Naive thymus-derived CD4-positive, alpha-beta T cell (primary cell): Measurements from ENCODE around the gene EPB41L4A. TPM values are rescaled to one million over a fixed set of nuclear protein-coding genes. Genes with fewer than 3 reads are reported as not detected.
"Not testable (repeated sequence)": the region's sequence is repeated elsewhere in the genome, so short reads cannot be mapped to it uniquely, and the experiment has no call there.

ENCODE experiments used
- ATAC-seq: fragments of 150-1000 bp; cut with Tn5 transposase; 2 replicates; pipeline ENCODE4 v1.10.0; 2021; ENCODE audit warnings: mild to moderate bottlenecking, moderate library complexity
- CTCF ChIA-PET: fragments of 350-600 bp; sonication (Branson Sonifier 250); formaldehyde crosslinking; loops from one replicate; lab custom pipeline; 2021; ENCODE audit warnings: antibody characterized with exemption; lab: Charles Lee
- POLR2A ChIA-PET: fragments of 350-600 bp; sonication (Branson Sonifier 250); formaldehyde crosslinking; loops from one replicate; lab custom pipeline; 2021; ENCODE audit warnings: antibody characterized with exemption, inconsistent platforms; lab: Charles Lee
- DNase-seq, 9 donors: peaks; one replicate each; pipeline versions ENCODE4 v3.0.0 to v3.0.0-alpha.2; 2020 to 2022; ENCODE audit warnings: mixed read lengths in 1 of 9
- H3K27ac ChIP-seq: one replicate; pipeline ENCODE4 v1.7.0; 2013; ENCODE audit warnings: mild to moderate bottlenecking, low read depth, low read length, moderate library complexity
- H3K27me3 ChIP-seq, 2 donors: one replicate each; pipeline ENCODE4 v1.7.0; 2013; ENCODE audit warnings: low read length in 2 of 2, mild to moderate bottlenecking in 2 of 2, moderate library complexity in 2 of 2; ENCODE audit not compliant: control insufficient read depth in 2 of 2, insufficient read depth in 2 of 2
- H3K36me3 ChIP-seq, 3 experiments: 1 replicate in 2 of 3; 2 replicates in 1 of 3; pipeline ENCODE4 v1.7.0; 2013; ENCODE audit warnings: low read length in 3 of 3, mild to moderate bottlenecking in 3 of 3, moderate library complexity in 1 of 3; ENCODE audit not compliant: insufficient read depth in 3 of 3, control insufficient read depth in 2 of 3
- H3K4me1 ChIP-seq, 2 donors: one replicate each; pipeline ENCODE4 v1.7.0; 2013; ENCODE audit warnings: low read length in 2 of 2, mild to moderate bottlenecking in 2 of 2, moderate library complexity in 1 of 2; ENCODE audit not compliant: control insufficient read depth in 2 of 2, insufficient read depth in 2 of 2
- H3K4me3 ChIP-seq: 2 replicates; pipeline ENCODE4 v1.7.0; 2013; ENCODE audit warnings: mild to moderate bottlenecking, low read length
- H3K9me3 ChIP-seq, 3 experiments: 1 replicate in 2 of 3; 2 replicates in 1 of 3; pipeline ENCODE4 v1.7.0; 2013; ENCODE audit warnings: low read length in 3 of 3; ENCODE audit not compliant: control insufficient read depth in 2 of 3
- H3K27ac Mint-ChIP-seq, 9 donors: one replicate each; pipeline ENCODE4 v1.8.0; 2020 to 2022; ENCODE audit warnings: mixed read lengths in 9 of 9, mild to moderate bottlenecking in 8 of 9, moderate library complexity in 5 of 9, inconsistent platforms in 2 of 9
- H3K27me3 Mint-ChIP-seq, 5 donors: one replicate each; pipeline ENCODE4 v1.8.0; 2021 to 2022; ENCODE audit warnings: mixed read lengths in 5 of 5, mild to moderate bottlenecking in 1 of 5
- H3K36me3 Mint-ChIP-seq, 5 donors: one replicate each; pipeline ENCODE4 v1.8.0; 2020 to 2022; ENCODE audit warnings: mixed read lengths in 5 of 5, mild to moderate bottlenecking in 3 of 5, inconsistent platforms in 1 of 5
- H3K4me1 Mint-ChIP-seq, 7 donors: one replicate each; pipeline ENCODE4 v1.8.0; 2020 to 2022; ENCODE audit warnings: mixed read lengths in 7 of 7, mild to moderate bottlenecking in 3 of 7, inconsistent platforms in 1 of 7
- H3K4me3 Mint-ChIP-seq, 10 donors: one replicate each; pipeline ENCODE4 v1.8.0; 2020 to 2022; ENCODE audit warnings: mild to moderate bottlenecking in 10 of 10, mixed read lengths in 10 of 10, moderate library complexity in 6 of 10, inconsistent platforms in 2 of 10
- H3K9me3 Mint-ChIP-seq, 11 donors: one replicate each; pipeline ENCODE4 v1.8.0; 2020 to 2022; ENCODE audit warnings: mixed read lengths in 11 of 11, mild to moderate bottlenecking in 4 of 11, inconsistent platforms in 1 of 11, moderate library complexity in 1 of 11
- intact Hi-C, 2 donors: fragments of 100-400 bp; cut with micrococcal nuclease; formaldehyde crosslinking; loops; one replicate each; pipeline ENCODE4 v1.15.1; 2023
- polyA plus RNA-seq, 2 donors: library from polyadenylated mRNA; unstranded; fragments of 300-500 nt; fragmentation: Illumina TruSeq; gene quantifications; one replicate each; pipeline ENCODE4 v1.2.3, GENCODE V29; 2021
- total RNA-seq, 6 experiments: library from RNA in 5 of 6; stranded (reverse) in 5 of 6; gene quantifications; 1 replicate in 5 of 6; 2 replicates in 1 of 6; pipeline ENCODE4 v1.2.3 and lab custom pipeline; 2021 to 2026

EPB41L4A gene, protein sequence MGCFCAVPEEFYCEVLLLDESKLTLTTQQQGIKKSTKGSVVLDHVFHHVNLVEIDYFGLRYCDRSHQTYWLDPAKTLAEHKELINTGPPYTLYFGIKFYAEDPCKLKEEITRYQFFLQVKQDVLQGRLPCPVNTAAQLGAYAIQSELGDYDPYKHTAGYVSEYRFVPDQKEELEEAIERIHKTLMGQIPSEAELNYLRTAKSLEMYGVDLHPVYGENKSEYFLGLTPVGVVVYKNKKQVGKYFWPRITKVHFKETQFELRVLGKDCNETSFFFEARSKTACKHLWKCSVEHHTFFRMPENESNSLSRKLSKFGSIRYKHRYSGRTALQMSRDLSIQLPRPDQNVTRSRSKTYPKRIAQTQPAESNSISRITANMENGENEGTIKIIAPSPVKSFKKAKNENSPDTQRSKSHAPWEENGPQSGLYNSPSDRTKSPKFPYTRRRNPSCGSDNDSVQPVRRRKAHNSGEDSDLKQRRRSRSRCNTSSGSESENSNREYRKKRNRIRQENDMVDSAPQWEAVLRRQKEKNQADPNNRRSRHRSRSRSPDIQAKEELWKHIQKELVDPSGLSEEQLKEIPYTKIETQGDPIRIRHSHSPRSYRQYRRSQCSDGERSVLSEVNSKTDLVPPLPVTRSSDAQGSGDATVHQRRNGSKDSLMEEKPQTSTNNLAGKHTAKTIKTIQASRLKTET
- 1 to 10 TPM in 3 of 5 experiments, under 1 TPM in 1, not detected in 1; 0.30 to 1.7 (median 1.4) TPM for total RNA-seq
- under 1 TPM; 0.17 to 0.59 TPM for polyA plus RNA-seq
- not detected for total RNA-seq (lab: John Stamatoyannopoulos, UW)

DNA sequence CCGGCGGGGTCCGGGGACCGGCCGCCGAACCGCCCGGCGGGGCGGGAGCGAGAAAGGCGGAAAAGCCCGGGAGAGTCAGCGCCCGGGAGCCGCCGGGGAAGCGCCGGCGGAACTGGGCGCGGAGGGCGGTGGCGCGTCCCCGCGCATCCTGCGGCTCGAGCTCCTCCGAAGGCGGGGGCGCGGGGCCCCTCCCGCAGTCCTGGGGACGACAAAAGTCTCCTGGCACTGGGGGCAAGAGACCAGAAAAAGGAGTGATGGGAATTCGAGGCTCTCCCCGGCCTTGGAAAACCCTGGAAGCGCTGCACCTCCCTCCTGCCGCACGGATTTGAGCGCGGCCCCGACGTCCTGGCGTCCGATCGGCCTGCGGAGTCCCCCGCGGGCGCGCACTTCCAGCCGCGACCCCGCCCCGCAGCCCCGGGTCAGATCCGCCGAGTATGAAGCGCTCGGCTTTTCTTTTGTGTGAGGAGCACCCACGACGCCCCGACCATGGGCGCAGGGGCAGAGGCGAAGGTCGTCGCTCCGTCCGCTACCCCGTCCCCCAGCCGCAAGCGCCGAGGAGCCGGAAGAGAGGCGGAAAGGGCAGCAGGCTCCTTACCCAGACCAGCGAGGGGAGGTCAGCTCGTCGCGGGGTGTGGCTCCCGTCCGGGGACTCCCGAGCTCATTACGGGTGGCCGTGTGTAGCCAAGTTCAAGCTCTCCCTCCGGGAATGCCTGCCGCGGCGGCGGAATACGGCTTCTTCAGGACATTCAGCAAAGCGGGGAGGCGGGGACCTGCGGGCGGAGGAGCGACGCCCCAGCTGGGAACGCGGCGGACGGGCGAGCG is at the start of gene EPB41L4A:
TSS of gene EPB41L4A (minus strand) at position 114 of the 822 bp plus-strand sequence. CDS start 238 bp downstream, outside the sequence.
- H3K9me3 ChIP-seq: no peaks in the 10 kb centered on the region
- H3K27me3 Mint-ChIP-seq: peaks cover 52 to 68% (median 60%) of the 10 kb centered on the region in 5 donors
- no peak within 1 kb of the TSS for H3K27ac ChIP-seq
- CTCF ChIA-PET: no interaction called here
- peaks cover 0 to 17% (median 13%) of the 10 kb centered on the region in 7 donors for H3K4me1 Mint-ChIP-seq
- peak within 1 kb of the TSS; percentile 20 to 84 (median 60) for H3K4me3 Mint-ChIP-seq
- POLR2A ChIA-PET: no interaction called here
- H3K9me3 Mint-ChIP-seq: peaks cover 0 to 9% (median 3%) of the 10 kb centered on the region in 11 donors
- peaks cover 0 to 4% (median 0%) of the 10 kb centered on the region in 5 donors for H3K36me3 Mint-ChIP-seq
- H3K27ac Mint-ChIP-seq: peak within 1 kb of the TSS in 1 of 9 donors; percentile 61
- no peaks in the 10 kb centered on the region for H3K4me1 ChIP-seq
- intact Hi-C loops: loop anchor here in 1 of 2 donors (5.0 kb wide), 2 partner anchors 338 to 558 kb away; partner anchors contain the start of gene DCP2
- DNase-seq (peak in 1 of 9 donors; percentile 27), ATAC-seq (peak; percentile 14)
- H3K27me3 ChIP-seq: peaks cover 3 to 9% of the 10 kb centered on the region in 2 donors
- H3K36me3 ChIP-seq: no peaks in the 10 kb centered on the region
- H3K4me3 ChIP-seq: no peak within 1 kb of the TSS

DNA sequence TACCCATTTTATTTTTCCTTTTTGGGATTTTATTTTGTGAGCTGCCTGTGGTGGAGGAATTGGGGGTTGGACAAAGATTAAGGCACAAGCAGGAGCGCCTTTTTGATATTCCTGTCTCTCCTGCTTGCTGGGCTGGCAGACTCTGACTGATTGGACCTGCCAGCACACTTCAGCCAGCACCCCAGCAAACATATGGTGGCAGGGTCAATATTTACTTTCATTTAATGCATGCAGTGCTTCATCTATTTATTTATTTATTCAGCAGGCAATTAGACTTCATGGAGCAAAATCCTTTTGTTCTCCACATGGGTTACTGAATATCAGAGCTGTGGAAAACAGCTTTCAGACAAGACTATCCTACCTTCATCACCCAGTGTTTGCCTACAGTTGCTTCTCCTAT is 48.4 kb upstream of the EPB41L4A start:
- no peaks in the 10 kb centered on the region for H3K9me3 ChIP-seq
- H3K4me1 ChIP-seq: no peaks in the 10 kb centered on the region
- peaks cover 0 to 18% (median 3%) of the 10 kb centered on the region in 11 donors for H3K9me3 Mint-ChIP-seq
- no peaks in the 10 kb centered on the region for H3K27me3 ChIP-seq
- peaks cover 7 to 22% (median 9%) of the 10 kb centered on the region in 5 donors for H3K27me3 Mint-ChIP-seq
- no peak for ATAC-seq
- DNase-seq: no peak
- no peak overlapping the region for H3K4me3 ChIP-seq
- H3K4me3 Mint-ChIP-seq: no peak overlapping the region
- H3K36me3 ChIP-seq: no peaks in the 10 kb centered on the region
- no peak overlapping the region for H3K27ac ChIP-seq
- intact Hi-C loops: no loop called here
- no peaks in the 10 kb centered on the region for H3K4me1 Mint-ChIP-seq
- no peaks in the 10 kb centered on the region for H3K36me3 Mint-ChIP-seq
- no peak overlapping the region for H3K27ac Mint-ChIP-seq
- POLR2A ChIA-PET: no interaction called here
- CTCF ChIA-PET: no interaction called here

DNA sequence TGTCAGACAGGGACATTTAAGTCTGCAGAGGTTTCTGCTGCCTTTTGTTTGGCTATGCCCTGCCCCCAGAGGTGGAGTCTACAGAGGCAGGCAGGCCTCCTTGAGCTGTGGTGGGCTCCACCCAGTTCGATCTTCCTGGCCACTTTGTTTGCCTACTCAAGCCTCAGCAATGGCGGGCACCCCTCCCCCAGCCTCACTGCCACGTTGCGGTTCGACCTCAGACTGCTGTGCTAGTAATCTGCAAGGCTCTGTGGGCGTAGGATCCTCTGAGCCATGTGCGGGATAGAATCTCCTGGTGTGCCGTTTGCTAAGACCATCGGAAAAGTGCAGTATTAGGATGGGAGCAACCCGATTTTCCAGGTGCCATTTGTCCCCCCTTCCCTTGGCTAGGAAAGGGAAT is 47.2 kb upstream of the EPB41L4A start:
- CTCF ChIA-PET, H3K4me3 ChIP-seq: not testable (repeated sequence)
- peaks cover 3 to 16% (median 7%) of the 10 kb centered on the region in 5 donors for H3K27me3 Mint-ChIP-seq

DNA sequence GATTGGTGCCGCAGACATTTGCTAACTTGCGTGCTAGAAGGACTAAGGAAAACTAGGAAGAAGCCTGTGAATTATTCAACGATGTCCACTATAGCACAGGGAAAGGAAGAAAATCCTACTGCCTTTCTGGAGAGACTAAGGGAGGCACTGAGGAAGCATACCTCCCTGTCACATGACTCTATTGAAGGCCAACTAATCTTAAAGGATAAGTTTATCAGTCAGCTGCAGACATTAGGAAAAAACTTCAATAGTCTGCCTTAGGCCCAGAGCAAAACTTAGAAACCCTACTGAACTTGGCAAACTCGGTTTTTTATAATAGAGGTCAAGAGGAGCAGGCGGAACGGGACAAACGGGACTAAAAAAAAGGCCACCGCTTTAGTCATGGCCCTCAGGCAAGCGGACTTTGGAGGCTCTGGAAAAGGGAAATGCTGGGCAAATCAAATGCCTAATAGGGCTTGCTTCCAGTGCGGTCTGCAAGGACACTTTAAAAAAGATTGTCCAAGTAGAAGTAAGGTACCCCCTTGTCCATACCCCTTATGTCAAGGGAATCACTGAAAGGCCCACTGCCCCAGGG is 28.2 kb upstream of the EPB41L4A start:
- CTCF ChIA-PET, intact Hi-C loops, POLR2A ChIA-PET: not testable (repeated sequence)

More for the DNA sequence above, 47.2 kb upstream of the EPB41L4A start:
- H3K4me3 Mint-ChIP-seq, DNase-seq, H3K27ac Mint-ChIP-seq, ATAC-seq, H3K36me3 ChIP-seq, H3K9me3 ChIP-seq, H3K4me1 ChIP-seq, POLR2A ChIA-PET, H3K27me3 ChIP-seq, H3K36me3 Mint-ChIP-seq, intact Hi-C loops, H3K4me1 Mint-ChIP-seq, H3K27ac ChIP-seq: not testable (repeated sequence)
- H3K9me3 Mint-ChIP-seq: peaks cover 0 to 18% (median 3%) of the 10 kb centered on the region in 11 donors

DNA sequence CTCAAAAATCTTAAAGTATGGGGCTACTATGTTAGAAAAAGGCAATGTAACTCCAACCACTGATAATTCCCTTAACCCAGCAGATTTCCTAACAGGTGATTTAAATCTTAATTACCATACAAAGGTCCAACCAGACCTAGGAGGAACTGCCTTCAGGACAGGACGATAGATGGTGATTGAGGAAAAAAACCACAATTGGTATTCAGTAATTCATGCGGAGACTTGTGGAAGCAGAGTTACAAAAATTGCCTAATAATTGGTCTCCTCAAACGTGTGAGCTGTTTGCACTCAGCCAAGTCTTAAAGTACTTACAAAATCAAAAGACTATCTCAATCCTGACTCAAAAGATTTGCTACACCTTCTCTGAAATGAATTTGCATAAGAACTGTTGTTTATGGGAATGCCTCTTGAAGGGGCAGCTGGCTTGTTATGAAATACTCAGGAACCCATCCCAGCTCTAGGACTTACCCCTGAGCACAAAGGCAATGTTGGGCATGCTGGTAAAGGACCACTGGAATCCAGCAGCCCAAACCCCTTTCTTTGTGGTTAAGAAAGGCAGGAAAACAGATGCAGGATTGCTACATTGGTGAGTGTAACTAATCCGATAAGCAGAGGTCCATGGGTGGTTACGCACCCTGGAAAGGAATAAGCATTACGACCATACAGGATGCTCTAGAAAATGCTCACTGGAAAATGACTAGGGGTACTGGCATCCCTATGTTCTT is 26.7 kb upstream of the EPB41L4A start:
- Mint-ChIP-seq H3K4me3 (no peak overlapping the region), H3K27ac (no peak overlapping the region), H3K9me3 (peaks cover 0 to 11% (median 1%) of the 10 kb centered on the region in 11 donors), H3K27me3 (peaks cover 0 to 12% (median 4%) of the 10 kb centered on the region in 5 donors), H3K4me1 (no peaks in the 10 kb centered on the region), H3K36me3 (no peaks in the 10 kb centered on the region)
- intact Hi-C loops: no loop called here
- Histone ChIP-seq H3K4me1 (no peaks in the 10 kb centered on the region), H3K36me3 (no peaks in the 10 kb centered on the region), H3K4me3 (no peak overlapping the region), H3K27ac (no peak overlapping the region), H3K9me3 (no peaks in the 10 kb centered on the region), H3K27me3 (no peaks in the 10 kb centered on the region)
- ATAC-seq (no peak), DNase-seq (no peak)
- ChIA-PET POLR2A (no interaction called here), CTCF (no interaction called here)

More for the DNA sequence above, 28.2 kb upstream of the EPB41L4A start:
- H3K27me3 ChIP-seq, H3K36me3 Mint-ChIP-seq, ATAC-seq, H3K27ac ChIP-seq, DNase-seq, H3K27ac Mint-ChIP-seq, H3K4me3 ChIP-seq, H3K9me3 ChIP-seq, H3K9me3 Mint-ChIP-seq, H3K4me3 Mint-ChIP-seq, H3K36me3 ChIP-seq, H3K4me1 ChIP-seq, H3K4me1 Mint-ChIP-seq: not testable (repeated sequence)
- peaks cover 0 to 12% (median 4%) of the 10 kb centered on the region in 5 donors for H3K27me3 Mint-ChIP-seq
